Muscle layer of colon (tissue), 2 donors: ENCODE data around the gene GPR89B.
A peak's percentile ranks its signal among the peaks of the same experiment; 100 is the strongest.
"Not testable (repeated sequence)": the region's sequence is repeated elsewhere in the genome, so short reads cannot be mapped to it uniquely, and the experiment has no call there.

Experiments used
- H3K27ac ChIP-seq: one replicate; pipeline ENCODE4 v1.7.0; 2013; ENCODE audit warnings: low read depth, mild to moderate bottlenecking, low read length, moderate library complexity
- H3K27me3 ChIP-seq, 2 donors: one replicate each; pipeline ENCODE4 v1.7.0; 2013; ENCODE audit warnings: low read length in 2 of 2, mild to moderate bottlenecking in 2 of 2; ENCODE audit not compliant: insufficient read depth in 2 of 2, control insufficient read depth in 1 of 2
- H3K36me3 ChIP-seq: one replicate; pipeline ENCODE4 v1.7.0; 2013; ENCODE audit warnings: mild to moderate bottlenecking, low read length; ENCODE audit not compliant: insufficient read depth
- H3K4me1 ChIP-seq: one replicate; pipeline ENCODE4 v1.7.0; 2013; ENCODE audit warnings: mild to moderate bottlenecking, low read length; ENCODE audit not compliant: insufficient read depth
- H3K4me3 ChIP-seq, 2 donors: one replicate each; pipeline ENCODE4 v1.7.0; 2013; ENCODE audit warnings: low read length in 2 of 2, low read depth in 1 of 2, mild to moderate bottlenecking in 1 of 2, moderate library complexity in 1 of 2
- H3K9ac ChIP-seq: one replicate; pipeline ENCODE4 v1.7.0; 2013; ENCODE audit warnings: low read length
- H3K9me3 ChIP-seq: one replicate; pipeline ENCODE4 v1.7.0; 2013; ENCODE audit warnings: mild to moderate bottlenecking, low read length
- donor health status: abdominal sarcoma.
- donor health status: Adenocarcinoma of cecum.

The GPR89B gene

GRCh38 chr1:148007724-148008123, 79.5 kb downstream of the GPR89B start:
- H3K4me1 ChIP-seq, H3K4me3 ChIP-seq, H3K9ac ChIP-seq: not testable (repeated sequence)

GRCh38 chr1:148010527-148010926, 82.3 kb downstream of the GPR89B start:
- Histone ChIP-seq H3K9ac (no peak overlapping the region), H3K4me3 (no peak overlapping the region), H3K9me3 (no peaks in the 10 kb centered on the region), H3K4me1 (no peaks in the 10 kb centered on the region), H3K27ac (no peak overlapping the region), H3K27me3 (peaks cover 9 to 12% of the 10 kb centered on the region in 2 donors), H3K36me3 (no peaks in the 10 kb centered on the region)

More at GRCh38 chr1:148007724-148008123, 79.5 kb downstream of the GPR89B start:
- H3K9me3 ChIP-seq, H3K27ac ChIP-seq, H3K27me3 ChIP-seq, H3K36me3 ChIP-seq: not testable (repeated sequence)

DNA sequence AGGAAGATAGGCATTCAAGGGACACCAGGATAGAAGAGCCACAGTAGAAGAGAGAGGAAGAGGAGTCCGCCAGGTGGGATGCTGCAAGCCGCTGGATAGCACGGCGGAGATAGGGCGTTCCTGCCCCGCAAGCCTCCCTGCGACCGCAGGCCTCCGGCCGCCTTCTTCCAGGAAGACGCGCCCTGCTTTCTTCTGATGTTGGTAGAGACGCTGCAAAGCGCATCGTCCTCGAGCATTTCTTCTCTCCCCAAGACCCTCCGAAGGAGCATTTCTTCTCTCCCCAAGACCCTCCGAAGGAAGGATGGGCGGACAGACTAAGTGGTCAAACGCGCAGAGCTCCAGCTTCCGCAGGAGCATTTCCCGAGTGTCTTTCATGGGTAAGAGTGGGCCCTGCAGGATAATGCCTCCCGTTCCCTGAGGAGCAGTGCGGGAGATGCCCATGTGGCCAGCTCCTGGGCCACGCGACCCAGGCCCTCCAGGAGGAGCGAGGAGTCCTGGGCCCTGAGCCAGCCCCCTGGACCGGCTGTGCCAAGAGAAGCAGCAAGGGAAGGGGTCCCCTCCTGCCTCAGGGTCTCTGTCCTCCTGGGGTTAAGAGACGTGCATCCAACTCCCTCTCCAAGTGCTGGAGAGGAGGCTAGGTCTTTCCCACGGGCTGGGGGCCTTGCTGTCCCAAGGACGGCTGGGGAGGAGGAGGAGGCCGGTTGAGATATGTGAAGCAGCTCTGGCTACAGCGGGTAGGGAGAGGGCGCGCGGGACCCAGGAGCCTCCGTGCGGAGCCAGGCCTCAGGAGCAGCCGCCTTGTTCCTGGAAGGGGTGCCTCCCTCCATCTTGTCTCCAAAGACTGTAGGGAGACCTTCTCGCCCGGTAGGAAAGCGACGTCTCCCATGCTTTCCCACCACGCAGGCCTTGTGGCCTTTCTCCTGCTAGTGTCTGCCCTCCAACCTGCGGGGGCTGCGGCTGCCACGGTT, 85.2 kb downstream of the GPR89B start:
- H3K9ac ChIP-seq, H3K36me3 ChIP-seq, H3K4me3 ChIP-seq, H3K27ac ChIP-seq, H3K4me1 ChIP-seq, H3K9me3 ChIP-seq: not testable (repeated sequence)
- peaks cover 9 to 12% of the 10 kb centered on the region in 2 donors for H3K27me3 ChIP-seq

GRCh38 chr1:148014289-148015200, 86.3 kb downstream of the GPR89B start:
- not testable (repeated sequence) for H3K27ac ChIP-seq, H3K9me3 ChIP-seq, H3K4me3 ChIP-seq, H3K4me1 ChIP-seq, H3K9ac ChIP-seq, H3K36me3 ChIP-seq
- peaks cover 9 to 12% of the 10 kb centered on the region in 2 donors for H3K27me3 ChIP-seq

GRCh38 chr1:148024918-148025317, 96.7 kb downstream of the GPR89B start:
- H3K9me3 ChIP-seq, H3K27ac ChIP-seq, H3K4me3 ChIP-seq, H3K9ac ChIP-seq, H3K36me3 ChIP-seq, H3K27me3 ChIP-seq, H3K4me1 ChIP-seq: not testable (repeated sequence)

DNA sequence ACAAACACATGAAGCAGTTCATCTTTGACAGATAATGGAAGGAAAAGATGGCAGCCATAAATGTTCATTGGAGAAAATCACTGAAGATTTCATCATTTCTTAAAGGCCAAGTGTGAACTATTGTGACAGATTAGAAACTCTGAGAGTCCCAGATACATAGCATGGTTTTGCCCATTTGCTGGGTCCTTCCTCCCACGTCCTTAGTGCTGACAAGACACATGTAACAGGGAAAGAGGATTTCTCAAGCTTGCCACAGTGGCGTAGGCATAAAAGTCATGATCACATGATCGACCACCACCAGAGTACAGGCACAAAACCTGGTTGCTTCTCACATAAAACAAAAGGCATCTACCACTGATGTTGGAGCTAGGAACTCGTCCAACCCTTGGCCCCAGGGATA, 98.8 kb downstream of the GPR89B start:
- H3K9ac ChIP-seq, H3K9me3 ChIP-seq, H3K4me3 ChIP-seq, H3K27me3 ChIP-seq, H3K27ac ChIP-seq, H3K36me3 ChIP-seq, H3K4me1 ChIP-seq: not testable (repeated sequence)

DNA sequence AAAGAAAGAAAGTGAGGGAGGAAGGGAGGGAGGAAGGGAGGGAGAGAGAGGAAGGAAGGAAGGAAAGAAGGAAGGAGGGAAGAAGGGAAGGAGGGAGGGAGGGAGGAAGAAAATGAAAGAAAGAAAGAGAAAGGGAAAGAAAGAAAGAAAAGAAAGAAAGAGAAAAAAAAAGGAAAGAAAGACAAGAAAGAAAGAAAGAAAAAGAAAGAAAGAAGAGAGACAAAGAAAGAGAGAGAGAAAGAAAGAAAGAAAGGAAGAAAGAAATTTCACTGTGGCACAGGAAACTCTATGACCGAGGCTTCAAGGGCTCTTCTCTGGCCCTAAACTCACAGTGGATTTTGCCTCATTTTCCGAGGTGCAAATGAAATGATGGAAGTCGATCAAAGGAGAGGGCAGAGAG, 104.0 kb downstream of the GPR89B start:
- H3K27me3 ChIP-seq, H3K4me1 ChIP-seq, H3K36me3 ChIP-seq, H3K27ac ChIP-seq, H3K4me3 ChIP-seq, H3K9me3 ChIP-seq, H3K9ac ChIP-seq: not testable (repeated sequence)

DNA sequence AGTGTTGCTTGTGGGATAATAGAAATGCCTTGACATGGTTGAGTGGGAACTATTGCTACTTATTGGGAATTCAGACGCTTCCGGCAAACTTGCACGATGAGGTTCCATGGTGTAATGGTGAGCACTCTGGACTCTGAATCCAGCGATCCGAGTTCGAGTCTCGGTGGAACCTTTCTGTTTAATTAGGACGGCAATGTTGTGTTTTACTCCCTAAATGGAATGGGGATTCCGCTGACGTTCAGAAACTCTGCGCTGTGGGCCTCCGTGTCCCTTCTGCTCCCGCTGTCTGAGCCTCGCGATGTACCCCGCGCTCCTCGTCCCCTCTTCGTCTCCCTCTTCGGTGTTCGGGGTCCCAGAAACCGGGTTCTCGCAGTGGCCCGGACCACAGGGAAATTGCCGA, 104.5 kb downstream of the GPR89B start:
- H3K4me3 ChIP-seq, H3K9me3 ChIP-seq, H3K36me3 ChIP-seq, H3K27me3 ChIP-seq, H3K4me1 ChIP-seq, H3K9ac ChIP-seq, H3K27ac ChIP-seq: not testable (repeated sequence)

GRCh38 chr1:148033147-148033546, 104.9 kb downstream of the GPR89B start:
- H3K27me3 ChIP-seq, H3K4me3 ChIP-seq, H3K9me3 ChIP-seq: not testable (repeated sequence)

GRCh38 chr1:148037850-148038461, 109.7 kb downstream of the GPR89B start:
- H3K27ac ChIP-seq, H3K4me1 ChIP-seq, H3K36me3 ChIP-seq, H3K27me3 ChIP-seq, H3K9me3 ChIP-seq, H3K9ac ChIP-seq: not testable (repeated sequence)
- peak overlapping the region in 1 of 2 donors; percentile 38 for H3K4me3 ChIP-seq

More at GRCh38 chr1:148033147-148033546, 104.9 kb downstream of the GPR89B start:
- H3K9ac ChIP-seq, H3K36me3 ChIP-seq, H3K4me1 ChIP-seq, H3K27ac ChIP-seq: not testable (repeated sequence)
